ENCODE measurements around the gene CDKAL1.

Gene CDKAL1

GRCh38 chr6:21166754-21167153 lies 632.5 kb downstream of the CDKAL1 start:
- no peak for ATAC-seq
- no peak for TF ChIP-seq CREB5 (CRISPR knock-in tag; IDR thresholded peaks at IDR 0.05; ENCODE audit: low read depth)
- no peak for TF ChIP-seq ZFP3 (CRISPR knock-in tag; IDR thresholded peaks at IDR 0.05)
- TF ChIP-seq ESRRG (CRISPR knock-in tag; IDR thresholded peaks at IDR 0.05): no peak
- TF ChIP-seq, protein P1, sequence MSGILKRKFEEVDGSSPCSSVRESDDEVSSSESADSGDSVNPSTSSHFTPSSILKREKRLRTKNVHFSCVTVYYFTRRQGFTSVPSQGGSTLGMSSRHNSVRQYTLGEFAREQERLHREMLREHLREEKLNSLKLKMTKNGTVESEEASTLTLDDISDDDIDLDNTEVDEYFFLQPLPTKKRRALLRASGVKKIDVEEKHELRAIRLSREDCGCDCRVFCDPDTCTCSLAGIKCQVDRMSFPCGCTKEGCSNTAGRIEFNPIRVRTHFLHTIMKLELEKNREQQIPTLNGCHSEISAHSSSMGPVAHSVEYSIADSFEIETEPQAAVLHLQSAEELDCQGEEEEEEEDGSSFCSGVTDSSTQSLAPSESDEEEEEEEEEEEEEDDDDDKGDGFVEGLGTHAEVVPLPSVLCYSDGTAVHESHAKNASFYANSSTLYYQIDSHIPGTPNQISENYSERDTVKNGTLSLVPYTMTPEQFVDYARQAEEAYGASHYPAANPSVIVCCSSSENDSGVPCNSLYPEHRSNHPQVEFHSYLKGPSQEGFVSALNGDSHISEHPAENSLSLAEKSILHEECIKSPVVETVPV (CRISPR knock-in tag; IDR thresholded peaks at IDR 0.05): no peak
- TF ChIP-seq GLIS3 (CRISPR knock-in tag; IDR thresholded peaks at IDR 0.05): no peak
- TF ChIP-seq ZNF565 (CRISPR knock-in tag; conservative IDR thresholded peaks at IDR 0.05; ENCODE audit: low read depth): no peak
- TF ChIP-seq OSR1 (CRISPR knock-in tag; IDR thresholded peaks at IDR 0.05): no peak
- TF ChIP-seq ARNTL (CRISPR knock-in tag; IDR thresholded peaks at IDR 0.05; ENCODE audit: borderline replicate concordance, low read depth): no peak
- TF ChIP-seq, protein P2, sequence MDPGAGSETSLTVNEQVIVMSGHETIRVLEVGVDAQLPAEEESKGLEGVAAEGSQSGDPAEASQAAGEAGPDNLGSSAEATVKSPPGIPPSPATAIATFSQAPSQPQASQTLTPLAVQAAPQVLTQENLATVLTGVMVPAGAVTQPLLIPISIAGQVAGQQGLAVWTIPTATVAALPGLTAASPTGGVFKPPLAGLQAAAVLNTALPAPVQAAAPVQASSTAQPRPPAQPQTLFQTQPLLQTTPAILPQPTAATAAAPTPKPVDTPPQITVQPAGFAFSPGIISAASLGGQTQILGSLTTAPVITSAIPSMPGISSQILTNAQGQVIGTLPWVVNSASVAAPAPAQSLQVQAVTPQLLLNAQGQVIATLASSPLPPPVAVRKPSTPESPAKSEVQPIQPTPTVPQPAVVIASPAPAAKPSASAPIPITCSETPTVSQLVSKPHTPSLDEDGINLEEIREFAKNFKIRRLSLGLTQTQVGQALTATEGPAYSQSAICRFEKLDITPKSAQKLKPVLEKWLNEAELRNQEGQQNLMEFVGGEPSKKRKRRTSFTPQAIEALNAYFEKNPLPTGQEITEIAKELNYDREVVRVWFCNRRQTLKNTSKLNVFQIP (CRISPR knock-in tag; IDR thresholded peaks at IDR 0.05; ENCODE audit: borderline replicate concordance, low read depth): no peak
- no peak for TF ChIP-seq PPARA (CRISPR knock-in tag; IDR thresholded peaks at IDR 0.05; ENCODE audit: borderline replicate concordance)
- TF ChIP-seq TCF4 (CRISPR knock-in tag; IDR thresholded peaks at IDR 0.05; ENCODE audit: borderline replicate concordance): no peak
- TF ChIP-seq, protein P3, sequence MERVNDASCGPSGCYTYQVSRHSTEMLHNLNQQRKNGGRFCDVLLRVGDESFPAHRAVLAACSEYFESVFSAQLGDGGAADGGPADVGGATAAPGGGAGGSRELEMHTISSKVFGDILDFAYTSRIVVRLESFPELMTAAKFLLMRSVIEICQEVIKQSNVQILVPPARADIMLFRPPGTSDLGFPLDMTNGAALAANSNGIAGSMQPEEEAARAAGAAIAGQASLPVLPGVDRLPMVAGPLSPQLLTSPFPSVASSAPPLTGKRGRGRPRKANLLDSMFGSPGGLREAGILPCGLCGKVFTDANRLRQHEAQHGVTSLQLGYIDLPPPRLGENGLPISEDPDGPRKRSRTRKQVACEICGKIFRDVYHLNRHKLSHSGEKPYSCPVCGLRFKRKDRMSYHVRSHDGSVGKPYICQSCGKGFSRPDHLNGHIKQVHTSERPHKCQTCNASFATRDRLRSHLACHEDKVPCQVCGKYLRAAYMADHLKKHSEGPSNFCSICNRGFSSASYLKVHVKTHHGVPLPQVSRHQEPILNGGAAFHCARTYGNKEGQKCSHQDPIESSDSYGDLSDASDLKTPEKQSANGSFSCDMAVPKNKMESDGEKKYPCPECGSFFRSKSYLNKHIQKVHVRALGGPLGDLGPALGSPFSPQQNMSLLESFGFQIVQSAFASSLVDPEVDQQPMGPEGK (CRISPR knock-in tag; IDR thresholded peaks at IDR 0.05; ENCODE audit: borderline replicate concordance): no peak
- TF ChIP-seq, protein P4, sequence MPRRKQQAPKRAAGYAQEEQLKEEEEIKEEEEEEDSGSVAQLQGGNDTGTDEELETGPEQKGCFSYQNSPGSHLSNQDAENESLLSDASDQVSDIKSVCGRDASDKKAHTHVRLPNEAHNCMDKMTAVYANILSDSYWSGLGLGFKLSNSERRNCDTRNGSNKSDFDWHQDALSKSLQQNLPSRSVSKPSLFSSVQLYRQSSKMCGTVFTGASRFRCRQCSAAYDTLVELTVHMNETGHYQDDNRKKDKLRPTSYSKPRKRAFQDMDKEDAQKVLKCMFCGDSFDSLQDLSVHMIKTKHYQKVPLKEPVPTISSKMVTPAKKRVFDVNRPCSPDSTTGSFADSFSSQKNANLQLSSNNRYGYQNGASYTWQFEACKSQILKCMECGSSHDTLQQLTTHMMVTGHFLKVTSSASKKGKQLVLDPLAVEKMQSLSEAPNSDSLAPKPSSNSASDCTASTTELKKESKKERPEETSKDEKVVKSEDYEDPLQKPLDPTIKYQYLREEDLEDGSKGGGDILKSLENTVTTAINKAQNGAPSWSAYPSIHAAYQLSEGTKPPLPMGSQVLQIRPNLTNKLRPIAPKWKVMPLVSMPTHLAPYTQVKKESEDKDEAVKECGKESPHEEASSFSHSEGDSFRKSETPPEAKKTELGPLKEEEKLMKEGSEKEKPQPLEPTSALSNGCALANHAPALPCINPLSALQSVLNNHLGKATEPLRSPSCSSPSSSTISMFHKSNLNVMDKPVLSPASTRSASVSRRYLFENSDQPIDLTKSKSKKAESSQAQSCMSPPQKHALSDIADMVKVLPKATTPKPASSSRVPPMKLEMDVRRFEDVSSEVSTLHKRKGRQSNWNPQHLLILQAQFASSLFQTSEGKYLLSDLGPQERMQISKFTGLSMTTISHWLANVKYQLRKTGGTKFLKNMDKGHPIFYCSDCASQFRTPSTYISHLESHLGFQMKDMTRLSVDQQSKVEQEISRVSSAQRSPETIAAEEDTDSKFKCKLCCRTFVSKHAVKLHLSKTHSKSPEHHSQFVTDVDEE (CRISPR knock-in tag; IDR thresholded peaks at IDR 0.05): no peak
- no peak for TF ChIP-seq ZNF70 (CRISPR knock-in tag; IDR thresholded peaks at IDR 0.05)

- TF ChIP-seq ZFP3 (CRISPR knock-in tag; IDR thresholded peaks at IDR 0.05): no peak
- TF ChIP-seq GLIS3 (CRISPR knock-in tag; IDR thresholded peaks at IDR 0.05): no peak
- no peak for TF ChIP-seq TCF4 (CRISPR knock-in tag; IDR thresholded peaks at IDR 0.05; ENCODE audit: borderline replicate concordance)
- TF ChIP-seq, protein P2 (CRISPR knock-in tag; IDR thresholded peaks at IDR 0.05; ENCODE audit: borderline replicate concordance, low read depth): no peak
- TF ChIP-seq ESRRG (CRISPR knock-in tag; IDR thresholded peaks at IDR 0.05): no peak
- no peak for TF ChIP-seq ZNF70 (CRISPR knock-in tag; IDR thresholded peaks at IDR 0.05)
- no peak for TF ChIP-seq PPARA (CRISPR knock-in tag; IDR thresholded peaks at IDR 0.05; ENCODE audit: borderline replicate concordance)
- TF ChIP-seq ZFP30 (CRISPR knock-in tag; IDR thresholded peaks at IDR 0.05): no peak
- no peak for TF ChIP-seq TOX (CRISPR knock-in tag; IDR thresholded peaks at IDR 0.05; ENCODE audit: borderline replicate concordance)
- TF ChIP-seq SNAI2 (CRISPR knock-in tag; IDR thresholded peaks at IDR 0.05): no peak
- no peak for TF ChIP-seq CREB5 (CRISPR knock-in tag; IDR thresholded peaks at IDR 0.05; ENCODE audit: low read depth)
- TF ChIP-seq ZC3H10 (CRISPR knock-in tag; IDR thresholded peaks at IDR 0.05): no peak
- no peak for TF ChIP-seq ZNF565 (CRISPR knock-in tag; conservative IDR thresholded peaks at IDR 0.05; ENCODE audit: low read depth)
- no peak for TF ChIP-seq CSDC2 (CRISPR knock-in tag; IDR thresholded peaks at IDR 0.05)
- no peak for TF ChIP-seq RARB (CRISPR knock-in tag; IDR thresholded peaks at IDR 0.05)
- TF ChIP-seq, protein P4 (CRISPR knock-in tag; IDR thresholded peaks at IDR 0.05): no peak
- TF ChIP-seq ARNTL (CRISPR knock-in tag; IDR thresholded peaks at IDR 0.05; ENCODE audit: borderline replicate concordance, low read depth): no peak
- no peak for TF ChIP-seq OSR1 (CRISPR knock-in tag; IDR thresholded peaks at IDR 0.05)
- TF ChIP-seq ISL1 (CRISPR knock-in tag; IDR thresholded peaks at IDR 0.05): no peak
- ATAC-seq: no peak
Observed at GRCh38 chr6:21167790-21168189, 633.5 kb downstream of the CDKAL1 start.

Data from SK-N-SH treated with all-trans-retinoic acid at 6 μM for 48 hours (cell line).